Astrocyte (in vitro differentiated cells and primary cell): ENCODE results near the gene TMEM45B. TPM values are rescaled to one million over a fixed set of nuclear protein-coding genes. Genes with fewer than 3 reads are reported as not detected.
A peak's percentile ranks its signal among the peaks of the same experiment; 100 is the strongest.
"Not testable (repeated sequence)": the region's sequence is repeated elsewhere in the genome, so short reads cannot be mapped to it uniquely, and the experiment has no call there.

ENCODE experiments used
- DNase-seq: peaks from one replicate; pipeline ENCODE4 v3.0.0-alpha.2; 2010; ENCODE audit warnings: low read depth
- FAIRE-seq: peaks from 2 replicates; lab custom pipeline; 2011; peaks lifted over from hg19 to GRCh38; lab: Jason Lieb, UNC
- H2AFZ ChIP-seq: 2 replicates; pipeline ENCODE4 v1.6.0; 2012; ENCODE audit warnings: low read depth, low read length, inconsistent platforms
- H3K27ac ChIP-seq: 2 replicates; pipeline ENCODE4 v1.5.1; 2011; ENCODE audit warnings: low read depth, low read length, inconsistent platforms
- H3K27me3 ChIP-seq: 2 replicates; pipeline ENCODE4 v1.6.0; 2011; ENCODE audit warnings: low read length, inconsistent platforms; ENCODE audit not compliant: insufficient read depth
- H3K36me3 ChIP-seq: 2 replicates; pipeline ENCODE4 v1.5.1; 2011; ENCODE audit warnings: low read length, inconsistent platforms; ENCODE audit not compliant: insufficient read depth
- H3K4me1 ChIP-seq: 2 replicates; pipeline ENCODE4 v1.5.1; 2011; ENCODE audit warnings: low read length, inconsistent platforms; ENCODE audit not compliant: insufficient read depth
- H3K4me2 ChIP-seq: 2 replicates; pipeline ENCODE4 v1.6.0; 2012; ENCODE audit warnings: low read length, inconsistent platforms
- H3K4me3 ChIP-seq: 2 replicates; pipeline ENCODE4 v1.5.1; 2011; ENCODE audit warnings: low read depth, mild to moderate bottlenecking, low read length, inconsistent platforms; ENCODE audit not compliant: insufficient read depth
- H3K79me2 ChIP-seq: 2 replicates; pipeline ENCODE4 v1.6.0; 2012; ENCODE audit warnings: mild to moderate bottlenecking, low read length, inconsistent platforms; ENCODE audit not compliant: insufficient read depth
- H3K9ac ChIP-seq: 2 replicates; pipeline ENCODE4 v1.6.0; 2012; ENCODE audit warnings: mild to moderate bottlenecking, low read length, inconsistent platforms
- H3K9me3 ChIP-seq: 2 replicates; pipeline ENCODE4 v1.5.1; 2012; ENCODE audit warnings: low read depth, mild to moderate bottlenecking, low read length, inconsistent platforms; ENCODE audit not compliant: insufficient read depth
- H4K20me1 ChIP-seq: 2 replicates; pipeline ENCODE4 v1.6.0; 2012; ENCODE audit warnings: low read length, inconsistent platforms; ENCODE audit not compliant: insufficient read depth
- H3K27ac Mint-ChIP-seq: one replicate; pipeline ENCODE4 v1.8.0; 2021; ENCODE audit warnings: mild to moderate bottlenecking, mixed read lengths; ENCODE audit not compliant: unreplicated experiment
- H3K27me3 Mint-ChIP-seq: one replicate; pipeline ENCODE4 v1.8.0; 2021; ENCODE audit warnings: low read depth, mixed read lengths; ENCODE audit not compliant: unreplicated experiment
- H3K36me3 Mint-ChIP-seq: one replicate; pipeline ENCODE4 v1.8.0; 2021; ENCODE audit warnings: low read depth, mixed read lengths; ENCODE audit not compliant: unreplicated experiment
- H3K4me1 Mint-ChIP-seq: one replicate; pipeline ENCODE4 v1.8.0; 2021; ENCODE audit warnings: low read depth, mixed read lengths; ENCODE audit not compliant: unreplicated experiment
- H3K4me3 Mint-ChIP-seq: one replicate; pipeline ENCODE4 v1.8.0; 2021; ENCODE audit warnings: mild to moderate bottlenecking, moderate library complexity, mixed read lengths; ENCODE audit not compliant: unreplicated experiment
- H3K9me3 Mint-ChIP-seq: one replicate; pipeline ENCODE4 v1.8.0; 2021; ENCODE audit warnings: mild to moderate bottlenecking, mixed read lengths; ENCODE audit not compliant: unreplicated experiment
- EZH2 ChIP-seq: IDR thresholded peaks from 2 replicates; pipeline ENCODE4 v1.6.1; 2012; ENCODE audit warnings: mild to moderate bottlenecking, low read length, inconsistent platforms; ENCODE audit not compliant: insufficient read depth
- total RNA-seq: library from RNA; stranded (reverse); gene quantifications from 2 replicates; pipeline ENCODE4 v1.2.1, GENCODE V29; 2021
- TF ChIP-seq, protein P1 (sequence below): IDR thresholded peaks from 2 replicates; pipeline ENCODE4 v1.5.1; 2011; ENCODE audit warnings: low read depth, mild to moderate bottlenecking, inconsistent platforms, low read length, moderate library complexity; ENCODE audit not compliant: insufficient read depth

Gene TMEM45B
- total RNA-seq, 1 donor from 2014 or later: not detected

- no peaks in the 10 kb centered on the region for H3K4me1 Mint-ChIP-seq
- FAIRE-seq (no peak), DNase-seq (no peak)
- H2AFZ ChIP-seq: no peak overlapping the region
- H3K36me3 Mint-ChIP-seq: no peaks in the 10 kb centered on the region
- no peak overlapping the region for H3K4me3 ChIP-seq
- H3K27me3 Mint-ChIP-seq: peaks cover 4% of the 10 kb centered on the region
- H3K9ac ChIP-seq: no peak overlapping the region
- H3K4me3 Mint-ChIP-seq: no peak overlapping the region
- H3K9me3 Mint-ChIP-seq: no peaks in the 10 kb centered on the region
- no peak overlapping the region for H3K27ac ChIP-seq
- no peak overlapping the region for H3K27ac Mint-ChIP-seq
- no peaks in the 10 kb centered on the region for H3K36me3 ChIP-seq
- no peak for TF ChIP-seq EZH2
- TF ChIP-seq, protein P1, sequence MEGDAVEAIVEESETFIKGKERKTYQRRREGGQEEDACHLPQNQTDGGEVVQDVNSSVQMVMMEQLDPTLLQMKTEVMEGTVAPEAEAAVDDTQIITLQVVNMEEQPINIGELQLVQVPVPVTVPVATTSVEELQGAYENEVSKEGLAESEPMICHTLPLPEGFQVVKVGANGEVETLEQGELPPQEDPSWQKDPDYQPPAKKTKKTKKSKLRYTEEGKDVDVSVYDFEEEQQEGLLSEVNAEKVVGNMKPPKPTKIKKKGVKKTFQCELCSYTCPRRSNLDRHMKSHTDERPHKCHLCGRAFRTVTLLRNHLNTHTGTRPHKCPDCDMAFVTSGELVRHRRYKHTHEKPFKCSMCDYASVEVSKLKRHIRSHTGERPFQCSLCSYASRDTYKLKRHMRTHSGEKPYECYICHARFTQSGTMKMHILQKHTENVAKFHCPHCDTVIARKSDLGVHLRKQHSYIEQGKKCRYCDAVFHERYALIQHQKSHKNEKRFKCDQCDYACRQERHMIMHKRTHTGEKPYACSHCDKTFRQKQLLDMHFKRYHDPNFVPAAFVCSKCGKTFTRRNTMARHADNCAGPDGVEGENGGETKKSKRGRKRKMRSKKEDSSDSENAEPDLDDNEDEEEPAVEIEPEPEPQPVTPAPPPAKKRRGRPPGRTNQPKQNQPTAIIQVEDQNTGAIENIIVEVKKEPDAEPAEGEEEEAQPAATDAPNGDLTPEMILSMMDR: no peak
- no peak overlapping the region for H3K4me2 ChIP-seq
- no peaks in the 10 kb centered on the region for H3K9me3 ChIP-seq
- H3K79me2 ChIP-seq: no peaks in the 10 kb centered on the region
- H3K27me3 ChIP-seq: peaks cover 16% of the 10 kb centered on the region
- H4K20me1 ChIP-seq: no peaks in the 10 kb centered on the region
- peaks cover 4% of the 10 kb centered on the region for H3K4me1 ChIP-seq
Measured at GRCh38 chr11:129840236-129840635, 24.6 kb downstream of the TMEM45B start.

DNA sequence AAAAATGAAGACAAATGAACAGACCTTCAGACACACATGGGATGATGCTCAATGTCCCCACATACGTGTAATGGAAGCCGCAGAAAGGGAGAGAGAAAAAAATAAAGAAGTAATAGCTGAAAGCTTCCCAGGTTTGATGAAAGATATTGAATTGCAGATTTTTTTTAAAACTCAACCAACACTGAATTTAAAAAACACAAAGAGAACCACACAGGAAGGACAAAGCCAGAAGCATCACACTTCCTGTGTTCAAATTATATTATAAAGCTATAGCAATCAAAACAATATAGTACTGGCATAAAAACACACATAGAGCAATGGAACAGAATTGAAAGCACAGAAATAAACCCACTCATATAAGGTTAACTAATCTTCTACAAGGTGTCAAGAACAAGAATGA lies 26.5 kb downstream of the TMEM45B start:
- H2AFZ ChIP-seq: no peak overlapping the region
- peaks cover 16% of the 10 kb centered on the region for H3K27me3 ChIP-seq
- peaks cover 3% of the 10 kb centered on the region for H4K20me1 ChIP-seq
- peak; percentile 45 for FAIRE-seq
- no peak overlapping the region for H3K27ac Mint-ChIP-seq
- no peak for DNase-seq
- H3K27ac ChIP-seq: no peak overlapping the region
- H3K4me3 Mint-ChIP-seq: no peak overlapping the region
- no peak overlapping the region for H3K9ac ChIP-seq
- no peaks in the 10 kb centered on the region for H3K36me3 ChIP-seq
- H3K4me2 ChIP-seq: no peak overlapping the region
- no peaks in the 10 kb centered on the region for H3K36me3 Mint-ChIP-seq
- no peaks in the 10 kb centered on the region for H3K9me3 Mint-ChIP-seq
- no peaks in the 10 kb centered on the region for H3K9me3 ChIP-seq
- peaks cover 13% of the 10 kb centered on the region for H3K4me1 Mint-ChIP-seq
- H3K27me3 Mint-ChIP-seq: peaks cover 4% of the 10 kb centered on the region
- no peak for TF ChIP-seq EZH2
- TF ChIP-seq, protein P1: no peak
- no peak overlapping the region for H3K4me3 ChIP-seq
- H3K79me2 ChIP-seq: no peaks in the 10 kb centered on the region
- peaks cover 14% of the 10 kb centered on the region for H3K4me1 ChIP-seq

GRCh38 chr11:129846508-129847335 lies 31.1 kb downstream of the TMEM45B start:
- Mint-ChIP-seq H3K4me3 (no peak overlapping the region), H3K4me1 (peaks cover 13% of the 10 kb centered on the region), H3K27ac (peak overlapping the region; percentile 95), H3K9me3 (peaks cover 3% of the 10 kb centered on the region), H3K36me3 (no peaks in the 10 kb centered on the region), H3K27me3 (no peaks in the 10 kb centered on the region)
- no peaks in the 10 kb centered on the region for H3K9me3 ChIP-seq
- H3K79me2 ChIP-seq: no peaks in the 10 kb centered on the region
- FAIRE-seq (peak; percentile 89), DNase-seq (peak; percentile 99)
- peaks cover 14% of the 10 kb centered on the region for H3K4me1 ChIP-seq
- H3K27me3 ChIP-seq: peaks cover 34% of the 10 kb centered on the region
- peak overlapping the region; percentile 3 for H3K4me3 ChIP-seq
- peak overlapping the region; percentile 54 for H3K27ac ChIP-seq
- H3K9ac ChIP-seq: peak overlapping the region; percentile 34
- no peaks in the 10 kb centered on the region for H3K36me3 ChIP-seq
- TF ChIP-seq EZH2: no peak
- TF ChIP-seq, protein P1: no peak
- H4K20me1 ChIP-seq: peaks cover 3% of the 10 kb centered on the region
- H2AFZ ChIP-seq: no peak overlapping the region
- H3K4me2 ChIP-seq: peak overlapping the region; percentile 77

GRCh38 chr11:129847361-129847760 lies 31.7 kb downstream of the TMEM45B start:
- Histone ChIP-seq H3K4me1 (peaks cover 14% of the 10 kb centered on the region), H3K27me3 (peaks cover 31% of the 10 kb centered on the region), H3K4me2 (peak overlapping the region; percentile 77)
- H3K9me3 Mint-ChIP-seq, H3K27ac ChIP-seq, H2AFZ ChIP-seq, H3K36me3 ChIP-seq, H3K27me3 Mint-ChIP-seq, DNase-seq, H3K9me3 ChIP-seq, H3K4me3 ChIP-seq, H3K79me2 ChIP-seq, H4K20me1 ChIP-seq, H3K9ac ChIP-seq, H3K4me3 Mint-ChIP-seq, FAIRE-seq, H3K36me3 Mint-ChIP-seq: not testable (repeated sequence)
- peaks cover 13% of the 10 kb centered on the region for H3K4me1 Mint-ChIP-seq
- peak overlapping the region; percentile 95 for H3K27ac Mint-ChIP-seq
